Lung (tissue), 12 donors: Measurements from ENCODE around the gene ETFBKMT. TPM values are rescaled to one million over a fixed set of nuclear protein-coding genes. Genes with fewer than 3 reads are reported as not detected.

ENCODE experiments used
- ATAC-seq: fragments of 200-7000 bp; cut with Tn5 transposase; one replicate; pipeline ENCODE4 v1.9.1; 2020; ENCODE audit warnings: moderate number of reproducible peaks; ENCODE audit not compliant: insufficient read depth, low FRiP score
- DNase-seq, 3 donors: peaks; one replicate each; pipeline ENCODE4 v3.0.0-alpha.2; 2013 to 2017
- H3K27ac ChIP-seq, 2 donors: one replicate each; pipeline ENCODE4 v1.5.1; 2013; ENCODE audit warnings: mild to moderate bottlenecking in 2 of 2, moderate library complexity in 2 of 2, control low read depth in 1 of 2, inconsistent platforms in 1 of 2, low read depth in 1 of 2, low read length in 1 of 2
- H3K27me3 ChIP-seq, 3 donors: one replicate each; pipeline ENCODE4 v1.5.1; 2013; ENCODE audit warnings: low read length in 2 of 3; ENCODE audit not compliant: control insufficient read depth in 3 of 3, insufficient read depth in 3 of 3
- H3K36me3 ChIP-seq, 4 donors: one replicate each; pipeline ENCODE4 v1.5.1; 2013; ENCODE audit warnings: low read length in 4 of 4, mild to moderate bottlenecking in 1 of 4, moderate library complexity in 1 of 4; ENCODE audit not compliant: control insufficient read depth in 4 of 4, insufficient read depth in 4 of 4
- H3K4me1 ChIP-seq, 5 donors: one replicate each; pipeline ENCODE4 v1.5.1; 2013; ENCODE audit warnings: low read length in 5 of 5, mild to moderate bottlenecking in 2 of 5, moderate library complexity in 1 of 5; ENCODE audit not compliant: control insufficient read depth in 5 of 5, insufficient read depth in 5 of 5
- H3K4me3 ChIP-seq: one replicate; pipeline ENCODE4 v1.5.1; 2013; ENCODE audit warnings: mild to moderate bottlenecking, control low read depth, moderate library complexity
- H3K9ac ChIP-seq, 2 donors: one replicate each; pipeline ENCODE4 v1.5.1; 2013; ENCODE audit warnings: low read length in 2 of 2, control low read depth in 1 of 2; ENCODE audit not compliant: insufficient read depth in 1 of 2
- H3K9me3 ChIP-seq, 4 donors: one replicate each; pipeline ENCODE4 v1.5.1; 2013; ENCODE audit warnings: low read length in 3 of 4, mild to moderate bottlenecking in 1 of 4, moderate library complexity in 1 of 4; ENCODE audit not compliant: control insufficient read depth in 4 of 4, insufficient read depth in 3 of 4
- WGBS, 2 donors: extraction: QIAGEN DNeasy Blood & Tissue Kit; methylation state at CpG; one replicate each; pipeline ENCODE4 v1.1.7; 2013; 5-methylcytosine and 5-hydroxymethylcytosine counted together
- polyA plus RNA-seq, 2 donors: library from polyadenylated mRNA; stranded (reverse); fragments of 200-250 nt; gene quantifications; one replicate each; pipeline ENCODE4 v1.2.1, GENCODE V29; 2013
- total RNA-seq, 2 donors: library from RNA; depleted of rRNA in 1 of 2; stranded (reverse); fragments of >200 nt in 1 of 2; gene quantifications; one replicate each; pipeline ENCODE4 v1.2.1, GENCODE V29; 2014 to 2021
- TF ChIP-seq, protein P1 (sequence below): IDR thresholded peaks from 2 replicates; pipeline ENCODE4 v1.5.1; 2012; ENCODE audit warnings: mild to moderate bottlenecking; ENCODE audit errors: control extremely low read depth, extremely low read depth
- donor health status: control.
- donor health status: control.
- donor health status: Bipolar disorder and iron deficiency.
- donor health status: healthy.
- donor health status: DM: yes; HTN: yes; CAD: no.

ETFBKMT gene
- total and polyA plus RNA-seq, 4 donors, result 1.3 to 3.9 (median 2.8) TPM

DNA sequence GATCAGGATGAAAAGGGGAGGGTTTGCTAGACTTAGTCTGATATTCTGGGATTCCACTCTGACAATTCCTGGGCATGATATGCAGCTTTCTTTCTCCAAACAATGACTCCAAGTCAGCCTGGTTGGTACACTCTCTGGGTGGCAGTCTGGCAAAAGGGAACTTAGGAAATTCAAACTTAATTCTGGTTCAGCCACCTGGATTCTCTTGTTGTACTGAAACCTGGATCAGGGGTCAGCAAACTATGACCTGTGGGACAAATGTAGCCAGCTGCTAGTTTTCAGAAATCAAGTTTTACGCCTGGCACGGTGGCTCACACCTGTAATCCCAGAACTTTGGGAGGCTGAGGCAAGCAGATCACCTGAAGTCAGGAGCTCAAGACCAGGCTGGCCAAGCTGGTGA lies 63.1 kb downstream of the ETFBKMT start:
- Histone ChIP-seq H3K9me3 (peaks cover 0 to 6% (median 0%) of the 10 kb centered on the region in 4 donors), H3K4me1 (peaks cover 0 to 7% (median 0%) of the 10 kb centered on the region in 5 donors), H3K27me3 (no peaks in the 10 kb centered on the region), H3K4me3 (no peak overlapping the region), H3K36me3 (peaks cover 0 to 8% (median 4%) of the 10 kb centered on the region in 4 donors), H3K9ac (no peak overlapping the region), H3K27ac (no peak overlapping the region)
- DNase-seq, result no peak
- WGBS, 2 donors, result 95 to 96% methylated on average over 2 of the region's 2 CpGs
- no peak for ATAC-seq
- TF ChIP-seq, protein P1, sequence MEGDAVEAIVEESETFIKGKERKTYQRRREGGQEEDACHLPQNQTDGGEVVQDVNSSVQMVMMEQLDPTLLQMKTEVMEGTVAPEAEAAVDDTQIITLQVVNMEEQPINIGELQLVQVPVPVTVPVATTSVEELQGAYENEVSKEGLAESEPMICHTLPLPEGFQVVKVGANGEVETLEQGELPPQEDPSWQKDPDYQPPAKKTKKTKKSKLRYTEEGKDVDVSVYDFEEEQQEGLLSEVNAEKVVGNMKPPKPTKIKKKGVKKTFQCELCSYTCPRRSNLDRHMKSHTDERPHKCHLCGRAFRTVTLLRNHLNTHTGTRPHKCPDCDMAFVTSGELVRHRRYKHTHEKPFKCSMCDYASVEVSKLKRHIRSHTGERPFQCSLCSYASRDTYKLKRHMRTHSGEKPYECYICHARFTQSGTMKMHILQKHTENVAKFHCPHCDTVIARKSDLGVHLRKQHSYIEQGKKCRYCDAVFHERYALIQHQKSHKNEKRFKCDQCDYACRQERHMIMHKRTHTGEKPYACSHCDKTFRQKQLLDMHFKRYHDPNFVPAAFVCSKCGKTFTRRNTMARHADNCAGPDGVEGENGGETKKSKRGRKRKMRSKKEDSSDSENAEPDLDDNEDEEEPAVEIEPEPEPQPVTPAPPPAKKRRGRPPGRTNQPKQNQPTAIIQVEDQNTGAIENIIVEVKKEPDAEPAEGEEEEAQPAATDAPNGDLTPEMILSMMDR, result no peak

Other genes with a start within 250 kb of the ETFBKMT start
- 10 to 100 TPM in 1 of 2 donors, 1 to 10 TPM in 1; 5.5 to 15.7 TPM for gene DENND5B, start 68.6 kb upstream of the ETFBKMT start, total RNA-seq
- gene DENND5B, start 68.6 kb upstream of the ETFBKMT start, polyA plus RNA-seq, result 1 to 10 TPM; 1.2 to 1.8 TPM
- gene AMN1, start 69.3 kb downstream of the ETFBKMT start, total RNA-seq, result 10 to 100 TPM in 1 of 2 donors, 1 to 10 TPM in 1; 5.7 to 20.0 TPM
- 10 to 100 TPM in 1 of 2 donors, 1 to 10 TPM in 1; 8.4 to 14.3 TPM for gene AMN1, start 69.3 kb downstream of the ETFBKMT start, polyA plus RNA-seq